GM08714 (cell line): ENCODE measurements around the gene DCUN1D2.

Source experiments
- H3K4me3 ChIP-seq: fragments of 200-500 bp; sonication (Bioruptor generic); 2 replicates; pipeline ENCODE4 v1.5.1; 2014; ENCODE audit warnings: mild to moderate bottlenecking, low read length, inconsistent platforms
- ZNF274 ChIP-seq: IDR thresholded peaks from 2 replicates; pipeline ENCODE4 v1.6.1; 2012; ENCODE audit warnings: mild to moderate bottlenecking, low read depth, low read length

DCUN1D2 gene

GRCh38 chr13:113407103-113407530 is 83.4 kb downstream of the DCUN1D2 start:
- TF ChIP-seq ZNF274, result no peak
- H3K4me3 ChIP-seq, result no peak overlapping the region

DNA sequence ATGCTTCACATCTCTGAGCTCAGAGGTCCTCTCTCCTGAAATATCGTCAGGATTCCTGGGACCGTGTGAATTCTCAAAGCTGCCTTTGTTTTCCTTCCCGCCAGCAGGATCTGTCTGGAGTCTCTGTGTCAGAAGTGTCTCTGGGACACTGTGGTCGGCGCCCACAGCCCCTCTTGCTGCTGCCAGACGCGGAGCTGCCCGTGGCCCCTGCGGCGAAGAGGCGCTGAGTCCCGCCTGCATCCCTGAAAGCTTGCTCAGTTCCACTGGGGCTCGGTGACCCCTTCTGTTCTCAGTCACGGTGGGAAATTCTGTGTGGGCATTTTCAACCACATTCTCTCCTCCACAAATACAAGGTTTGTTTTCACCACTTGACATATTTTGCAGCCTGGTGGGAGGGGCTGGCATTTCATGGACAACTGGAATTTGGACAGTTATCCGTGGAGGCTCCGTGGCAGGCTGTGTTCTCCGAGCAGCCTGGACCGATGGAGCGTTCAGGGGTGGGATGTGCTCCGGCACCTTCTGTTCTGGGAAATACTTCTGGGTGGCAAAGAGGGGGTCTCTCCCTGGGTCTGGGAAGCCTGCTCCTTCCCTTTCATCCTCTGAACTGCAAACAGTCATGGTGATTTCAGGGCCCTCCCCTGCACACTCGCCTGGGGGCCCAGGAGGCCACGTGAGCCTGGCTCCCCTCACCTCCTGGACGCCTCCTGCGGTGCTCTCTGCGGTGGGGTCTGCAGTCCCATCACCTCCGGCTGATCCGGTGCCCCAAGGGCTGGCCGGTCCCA is 84.0 kb downstream of the DCUN1D2 start:
- H3K4me3 ChIP-seq, result no peak overlapping the region
- TF ChIP-seq ZNF274, result no peak
